NCI-H1048 (cell line): ENCODE results near the gene PXMP2.
"Not testable (repeated sequence)": the region's sequence is repeated elsewhere in the genome, so short reads cannot be mapped to it uniquely, and the experiment has no call there.

Experiments used
- DNase-seq: peaks from one replicate; lab custom pipeline; 2025; lab: John Stamatoyannopoulos, UW

Gene PXMP2

GRCh38 chr12:132694888-132695287 lies 7.5 kb downstream of the PXMP2 start:
- not testable (repeated sequence) for DNase-seq

GRCh38 chr12:132695431-132695830 lies 8.0 kb downstream of the PXMP2 start:
- no peak for DNase-seq

DNA sequence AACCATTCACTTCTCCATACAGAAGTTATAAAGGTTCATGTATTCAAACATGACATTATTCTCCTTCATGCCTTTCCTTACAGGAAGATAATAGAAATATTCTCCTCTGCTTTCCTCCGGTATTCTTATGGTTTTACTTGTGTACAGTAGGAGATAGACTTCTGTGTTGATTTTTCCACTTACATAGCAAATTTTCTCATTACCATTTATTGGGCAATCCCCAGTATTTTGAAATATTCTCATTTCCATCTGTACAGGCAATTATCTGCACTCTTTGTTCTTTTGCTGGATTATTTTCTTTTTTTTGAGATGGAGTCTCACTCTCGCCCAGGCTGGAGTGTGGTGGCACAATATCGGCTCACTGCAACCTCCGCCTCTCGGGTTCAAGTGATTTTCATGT lies 11.0 kb downstream of the PXMP2 start:
- DNase-seq, result no peak

DNA sequence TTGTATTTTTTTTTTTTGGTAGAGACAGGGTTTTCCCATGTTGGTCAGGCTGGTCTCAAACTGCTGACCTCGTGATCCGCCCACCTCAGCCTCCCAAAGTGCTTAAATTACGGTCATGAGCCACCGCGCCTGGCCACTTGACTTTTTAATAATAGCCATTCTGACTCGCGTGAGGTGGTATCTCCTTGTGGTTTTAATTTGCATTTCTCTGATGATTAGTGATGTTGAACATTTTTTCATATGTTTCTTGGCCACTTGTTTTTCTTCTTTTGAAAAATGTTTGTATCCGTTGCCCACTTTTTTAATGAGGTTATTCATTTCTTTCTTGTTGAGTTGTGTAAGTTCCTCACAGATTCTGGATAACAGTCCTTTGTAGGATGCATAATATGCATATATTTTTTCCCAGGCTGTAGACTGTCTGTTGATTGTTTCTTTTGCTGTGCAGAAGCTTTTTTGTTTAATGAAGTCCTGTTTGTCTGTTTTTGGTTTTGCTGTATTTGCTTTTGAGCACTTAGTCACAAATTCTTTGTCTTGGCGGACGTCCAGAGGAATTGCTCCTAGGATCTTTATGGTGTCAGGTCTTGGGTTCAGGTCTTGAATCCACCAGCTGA lies 12.9 kb downstream of the PXMP2 start:
- no peak for DNase-seq

DNA sequence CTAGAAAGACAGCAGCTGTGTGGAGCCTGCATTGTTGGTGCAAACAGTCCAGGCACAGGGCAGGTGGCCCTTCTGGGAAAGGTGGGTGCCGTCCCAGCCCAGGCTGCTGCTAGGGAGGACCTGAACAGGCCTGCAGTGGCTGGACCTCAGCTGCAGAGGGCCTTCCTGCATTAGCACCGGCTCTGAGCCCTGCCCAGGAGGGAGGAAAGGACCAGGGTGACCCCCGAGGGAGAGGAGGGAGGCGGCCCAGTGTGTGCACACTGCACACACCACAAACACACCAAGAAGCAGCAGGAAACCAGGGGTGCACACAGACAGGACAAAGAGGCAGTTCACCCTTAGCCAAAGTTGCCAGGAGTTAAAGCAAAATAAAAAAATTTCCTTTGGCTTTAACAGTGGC lies 15.3 kb downstream of the PXMP2 start:
- no peak for DNase-seq

GRCh38 chr12:132703641-132704040 lies 16.3 kb downstream of the PXMP2 start:
- no peak for DNase-seq

- DNase-seq, result no peak
These were observed 19.9 kb downstream of the PXMP2 start for GRCh38 chr12:132707241-132707640.

DNA sequence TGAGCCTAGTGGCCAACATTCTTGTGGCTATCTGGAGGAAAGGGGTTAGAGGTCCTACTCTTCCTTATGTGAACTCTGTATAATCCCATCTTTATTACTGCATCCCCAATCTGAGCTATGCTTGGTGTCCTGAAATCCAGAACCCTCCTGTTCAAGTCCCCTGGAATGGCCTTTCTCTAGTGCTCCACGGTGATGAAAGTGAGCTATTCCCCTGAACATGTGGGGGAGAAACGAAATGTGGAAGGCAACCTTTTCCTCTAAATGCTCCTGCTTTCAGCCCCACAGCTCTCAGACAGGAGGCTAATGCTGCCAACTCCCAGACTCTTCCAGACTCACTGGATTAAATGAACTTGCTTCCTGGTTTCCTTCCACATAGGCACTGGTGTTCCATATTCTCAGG lies 20.8 kb downstream of the PXMP2 start:
- no peak for DNase-seq

DNA sequence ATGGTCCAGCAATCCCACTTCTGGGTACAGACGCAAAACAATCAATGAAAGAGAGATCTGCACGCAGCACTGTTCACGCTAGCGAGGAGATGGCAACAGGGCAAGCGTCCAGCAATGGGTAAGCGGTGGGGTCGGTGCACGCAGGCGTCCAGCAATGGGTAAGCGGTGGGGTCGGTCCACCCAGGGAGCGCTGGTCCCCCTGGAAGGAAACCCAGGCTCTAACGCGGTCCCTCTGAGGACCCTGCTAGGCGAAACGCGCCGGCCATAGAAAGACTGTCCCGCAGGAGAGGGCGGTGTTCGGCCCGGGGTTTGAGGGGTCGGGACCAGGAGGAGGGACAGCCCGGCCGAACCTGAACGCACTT lies 22.6 kb downstream of the PXMP2 start:
- no peak for DNase-seq

GRCh38 chr12:132710405-132711079 lies 23.2 kb downstream of the PXMP2 start, which contains the start of gene PGAM5:
Gene PGAM5, plus strand, starts transcription at chr12:132710842. Its CDS starts 35 bp downstream, at chr12:132710877.
- peak; percentile 77 for DNase-seq

GRCh38 chr12:132711080-132711843 lies 23.9 kb downstream of the PXMP2 start:
- DNase-seq, result no peak

DNA sequence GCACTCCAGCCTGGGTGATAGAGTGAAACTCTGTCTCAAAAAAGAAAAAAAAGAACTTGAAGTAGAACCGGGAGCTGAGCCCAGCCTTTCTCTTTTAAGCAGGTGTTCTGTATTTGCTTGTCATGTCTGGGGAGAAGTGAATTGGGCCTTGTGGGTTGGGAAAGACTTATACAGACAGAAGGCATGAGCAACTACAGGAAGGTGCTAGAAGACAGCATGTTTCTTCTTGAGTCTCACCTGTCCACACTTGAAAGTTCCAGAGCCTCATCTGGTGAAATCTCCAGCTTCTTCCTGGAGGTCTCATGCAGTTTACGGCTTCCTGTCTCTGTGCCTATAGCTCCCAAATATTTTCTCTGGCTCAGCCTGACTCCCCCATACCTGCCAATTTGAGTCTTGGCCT lies 25.7 kb downstream of the PXMP2 start:
- DNase-seq, result no peak

- DNase-seq, result no peak
These were observed 28.5 kb downstream of the PXMP2 start for GRCh38 chr12:132715874-132716273.

DNA sequence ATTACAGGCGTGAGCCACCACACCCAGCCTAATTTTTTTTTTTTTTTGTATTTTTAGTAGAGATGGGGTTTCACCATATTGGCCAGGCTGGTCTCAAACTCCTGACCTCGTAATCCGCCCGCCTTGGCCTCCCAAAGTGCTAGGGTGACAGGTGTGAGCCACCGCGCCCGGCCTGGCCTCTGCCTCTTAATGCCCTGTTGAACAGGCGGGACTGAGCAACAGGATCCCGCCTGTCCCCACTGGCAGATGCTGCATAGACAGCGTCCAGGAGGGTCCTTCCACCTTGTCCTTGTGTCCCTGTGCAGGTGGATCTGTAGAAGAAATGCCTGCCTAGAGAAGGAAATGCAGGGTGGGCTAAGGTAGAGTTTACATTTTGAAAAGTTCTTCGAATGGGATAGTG lies 29.0 kb downstream of the PXMP2 start:
- no peak for DNase-seq

DNA sequence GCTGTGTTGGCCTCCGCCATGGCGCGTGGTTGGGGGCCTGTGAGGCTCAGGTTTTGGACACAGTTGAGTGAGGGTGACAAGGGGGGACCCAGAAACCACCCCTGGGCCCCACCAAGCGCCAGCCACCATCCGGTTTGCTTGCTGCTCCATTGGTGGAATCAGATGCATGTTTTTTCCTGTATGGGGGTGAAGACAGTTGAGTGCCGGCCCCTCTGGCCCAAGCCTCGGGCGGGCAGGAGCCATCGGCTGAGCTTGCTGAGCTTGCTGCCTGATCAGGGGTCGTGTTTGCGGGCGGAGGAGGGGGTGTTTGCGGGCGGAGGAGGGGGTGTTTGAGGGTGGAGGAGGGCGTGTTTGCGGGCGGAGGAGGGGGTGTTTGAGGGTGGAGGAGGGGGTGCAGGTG lies 29.6 kb downstream of the PXMP2 start:
- no peak for DNase-seq

DNA sequence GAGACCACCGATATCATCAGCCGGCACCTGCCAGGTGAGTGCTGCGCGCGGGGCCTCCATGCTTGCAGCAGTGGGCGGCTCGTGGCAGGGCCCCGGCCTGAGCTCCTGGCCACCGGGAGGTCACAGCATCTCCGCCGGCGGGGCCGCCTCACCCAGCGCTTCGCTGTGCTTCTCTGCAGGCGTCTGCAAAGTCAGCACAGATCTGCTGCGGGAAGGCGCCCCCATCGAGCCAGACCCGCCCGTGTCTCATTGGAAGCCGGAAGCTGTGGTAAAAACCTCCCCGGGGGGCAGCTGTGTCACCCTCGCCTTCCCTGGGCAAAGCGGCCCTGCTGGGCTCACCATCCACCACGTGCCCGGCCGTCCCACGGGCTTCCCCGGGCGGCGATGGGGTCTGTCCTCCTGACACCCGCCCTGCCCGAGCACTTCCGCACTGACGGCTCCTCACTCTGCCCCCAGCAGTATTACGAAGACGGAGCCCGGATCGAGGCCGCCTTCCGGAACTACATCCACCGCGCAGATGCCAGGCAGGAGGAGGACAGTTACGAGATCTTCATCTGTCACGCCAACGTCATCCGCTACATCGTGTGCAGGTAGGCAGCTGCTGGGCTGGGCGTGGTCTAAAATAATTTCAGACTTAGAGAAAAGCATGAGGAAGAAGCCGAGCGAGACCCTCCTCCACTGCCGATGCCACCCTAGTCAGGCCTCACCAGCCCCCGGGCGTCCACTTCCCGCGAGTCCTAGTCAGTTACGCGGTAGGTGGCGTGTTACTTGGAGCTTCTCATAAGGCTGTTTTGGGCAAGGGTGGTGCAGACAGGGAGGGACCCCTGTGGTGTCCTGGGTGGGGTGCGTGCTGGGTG lies 30.4 kb downstream of the PXMP2 start:
- DNase-seq, result no peak

- no peak for DNase-seq
These were observed 31.3 kb downstream of the PXMP2 start for GRCh38 chr12:132718644-132719043.

- no peak for DNase-seq
These were observed 32.0 kb downstream of the PXMP2 start for GRCh38 chr12:132719141-132719953.

DNA sequence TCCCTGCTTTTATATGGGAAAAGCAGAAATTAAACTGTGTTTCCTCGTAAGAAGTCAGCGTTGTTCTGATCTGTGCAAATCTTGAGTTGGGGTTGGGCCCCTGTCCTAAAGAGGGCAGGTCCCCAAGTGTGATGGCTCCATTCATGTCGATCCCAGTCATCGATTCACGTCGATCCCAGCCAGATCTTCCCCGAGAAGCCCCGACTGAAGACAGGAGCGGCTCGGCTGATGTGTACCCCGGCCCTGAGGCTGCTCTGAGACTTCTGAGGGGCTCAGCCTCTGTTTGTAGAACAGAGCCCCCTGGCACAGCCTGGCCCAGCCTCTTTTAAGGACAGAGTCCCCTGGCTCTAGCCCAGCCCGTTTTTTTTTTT lies 32.6 kb downstream of the PXMP2 start:
- no peak for DNase-seq

- DNase-seq, result no peak
These were observed 33.4 kb downstream of the PXMP2 start for GRCh38 chr12:132720606-132721345.
